Ascending aorta (tissue), 2 donors: ENCODE data around the gene OVOL1. TPM values are rescaled to one million over a fixed set of nuclear protein-coding genes. Genes with fewer than 3 reads are reported as not detected.
A peak's percentile ranks its signal among the peaks of the same experiment; 100 is the strongest.

Source experiments
- DNase-seq, 2 donors: peaks; one replicate each; pipeline ENCODE4 v3.0.0-alpha.2; 2019; ENCODE audit warnings: low spot score in 2 of 2
- H3K27ac ChIP-seq, 2 donors: fragments of 200-600 bp; sonication (generic); one replicate each; pipeline ENCODE4 v1.5.1; 2016 to 2017; ENCODE audit warnings: mild to moderate bottlenecking in 1 of 2
- H3K27me3 ChIP-seq: fragments of 200-600 bp; sonication (generic); one replicate; pipeline ENCODE4 v1.5.1; 2017
- H3K36me3 ChIP-seq, 2 donors: fragments of 200-600 bp; sonication (generic); one replicate each; pipeline ENCODE4 v1.5.1; 2016
- H3K4me1 ChIP-seq, 2 donors: fragments of 200-600 bp; sonication (generic); one replicate each; pipeline ENCODE4 v1.5.1; 2016 to 2017; ENCODE audit warnings: mild to moderate bottlenecking in 1 of 2
- H3K4me3 ChIP-seq, 2 donors: fragments of 200-600 bp; sonication (generic); one replicate each; pipeline ENCODE4 v1.5.1; 2016 to 2017; ENCODE audit warnings: mild to moderate bottlenecking in 1 of 2
- H3K9me3 ChIP-seq, 2 donors: fragments of 200-600 bp; sonication (generic); one replicate each; pipeline ENCODE4 v1.5.1; 2016
- CTCF ChIP-seq, 3 experiments: fragments of 200-600 bp in 2 of 3; fragments of 450-650 bp in 1 of 3; sonication (generic) in 2 of 3; IDR thresholded peaks; one replicate each; pipeline ENCODE4 v1.5.1; 2016 to 2019; ENCODE audit warnings: antibody characterized with exemption in 3 of 3, mild to moderate bottlenecking in 1 of 3, moderate library complexity in 1 of 3
- intact Hi-C: fragments of 100-400 bp; cut with DNase I; formaldehyde crosslinking; loops from one replicate; pipeline ENCODE4 v1.15.1; 2023
- total RNA-seq: library from RNA; depleted of rRNA; stranded (reverse); fragments of >200 nt; gene quantifications from one replicate; pipeline ENCODE4 v1.1.0, GENCODE V29; 2016

The OVOL1 gene
- total RNA-seq, 1 donor from 2014 or later, result not detected

- Histone ChIP-seq H3K27ac (no peak overlapping the region), H3K9me3 (no peaks in the 10 kb centered on the region), H3K4me1 (no peaks in the 10 kb centered on the region), H3K4me3 (no peak overlapping the region), H3K27me3 (no peaks in the 10 kb centered on the region), H3K36me3 (no peaks in the 10 kb centered on the region)
- intact Hi-C loops, result no loop called here
- TF ChIP-seq CTCF (IDR thresholded peaks at IDR 0.05), result no peak
- DNase-seq, result no peak
Observed at GRCh38 chr11:65810046-65810868, 23.4 kb downstream of the OVOL1 start.

GRCh38 chr11:65811764-65812475, 25.1 kb downstream of the OVOL1 start:
- TF ChIP-seq CTCF (IDR thresholded peaks at IDR 0.05), result no peak
- intact Hi-C loops, result no loop called here
- Histone ChIP-seq H3K27ac (no peak overlapping the region), H3K27me3 (no peaks in the 10 kb centered on the region), H3K4me3 (no peak overlapping the region), H3K4me1 (no peaks in the 10 kb centered on the region), H3K36me3 (no peaks in the 10 kb centered on the region), H3K9me3 (no peaks in the 10 kb centered on the region)
- no peak for DNase-seq

- intact Hi-C loops, result no loop called here
- DNase-seq, result peak in 1 of 2 donors; percentile 72
- H3K9me3 ChIP-seq, result no peaks in the 10 kb centered on the region
- H3K4me3 ChIP-seq, result no peak overlapping the region
- no peaks in the 10 kb centered on the region for H3K36me3 ChIP-seq
- no peak for TF ChIP-seq CTCF (IDR thresholded peaks at IDR 0.05)
- H3K27ac ChIP-seq, result no peak overlapping the region
- no peaks in the 10 kb centered on the region for H3K27me3 ChIP-seq
- peaks cover 0 to 2% of the 10 kb centered on the region in 2 donors for H3K4me1 ChIP-seq
Observed at GRCh38 chr11:65814131-65814985, 27.5 kb downstream of the OVOL1 start.

- H3K27ac ChIP-seq, result no peak overlapping the region
- no peak overlapping the region for H3K4me3 ChIP-seq
- DNase-seq, result no peak
- H3K4me1 ChIP-seq, result peaks cover 0 to 2% of the 10 kb centered on the region in 2 donors
- intact Hi-C loops, result no loop called here
- H3K36me3 ChIP-seq, result no peaks in the 10 kb centered on the region
- no peaks in the 10 kb centered on the region for H3K27me3 ChIP-seq
- H3K9me3 ChIP-seq, result no peaks in the 10 kb centered on the region
- TF ChIP-seq CTCF (IDR thresholded peaks at IDR 0.05), result no peak
Observed at GRCh38 chr11:65814986-65815565, 28.2 kb downstream of the OVOL1 start.

GRCh38 chr11:65816696-65817095, 29.8 kb downstream of the OVOL1 start:
- Histone ChIP-seq H3K36me3 (no peaks in the 10 kb centered on the region), H3K27me3 (no peaks in the 10 kb centered on the region), H3K4me3 (peak overlapping the region in 1 of 2 donors; percentile 91), H3K9me3 (no peaks in the 10 kb centered on the region), H3K4me1 (peaks cover 0 to 2% of the 10 kb centered on the region in 2 donors), H3K27ac (no peak overlapping the region)
- TF ChIP-seq CTCF (IDR thresholded peaks at IDR 0.05), result no peak
- DNase-seq, result no peak
- intact Hi-C loops, result loop anchor here (2.0 kb wide), 1 partner anchor 38 kb away; no protein-coding TSS in a partner anchor
